ENCODE results near the gene PHF23.

PHF23 gene

DNA sequence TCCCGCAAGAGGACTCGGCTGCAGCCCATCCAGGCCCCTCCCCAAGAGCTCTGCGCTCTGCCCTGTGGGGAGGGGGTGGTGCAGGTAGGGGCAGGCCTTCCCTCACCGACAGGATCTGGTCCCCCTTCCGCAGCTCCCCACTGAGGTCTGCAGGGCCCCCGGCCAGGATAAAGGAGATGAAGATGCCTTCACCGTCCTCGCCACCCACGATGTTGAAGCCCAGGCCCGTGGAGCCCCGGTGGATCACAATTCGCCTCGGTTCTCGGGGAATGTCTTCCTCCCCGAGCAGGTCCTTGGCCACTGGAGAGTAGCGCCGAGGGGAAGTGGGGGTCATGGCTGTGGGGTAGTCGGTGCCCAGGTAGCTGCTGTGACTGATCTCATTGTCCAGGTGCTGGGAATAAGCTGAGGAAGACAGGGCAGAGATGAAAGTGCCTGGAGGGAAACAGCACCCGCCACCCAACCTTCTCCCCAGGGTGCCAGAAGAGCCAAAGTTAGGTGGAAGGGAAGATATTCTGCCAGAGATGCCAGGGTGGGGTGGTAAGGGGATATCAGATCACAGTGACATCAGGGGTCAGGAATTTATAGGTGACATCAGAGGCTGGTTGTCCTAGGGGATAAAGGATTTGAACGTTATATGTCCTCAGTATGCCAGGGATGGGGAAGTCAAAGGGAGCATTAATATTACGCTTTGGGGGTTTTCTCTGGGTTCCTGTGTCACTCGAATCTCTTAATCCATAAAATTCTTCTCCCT lies 42.4 kb downstream of the PHF23 start:
- DNase-seq: no peak

DNA sequence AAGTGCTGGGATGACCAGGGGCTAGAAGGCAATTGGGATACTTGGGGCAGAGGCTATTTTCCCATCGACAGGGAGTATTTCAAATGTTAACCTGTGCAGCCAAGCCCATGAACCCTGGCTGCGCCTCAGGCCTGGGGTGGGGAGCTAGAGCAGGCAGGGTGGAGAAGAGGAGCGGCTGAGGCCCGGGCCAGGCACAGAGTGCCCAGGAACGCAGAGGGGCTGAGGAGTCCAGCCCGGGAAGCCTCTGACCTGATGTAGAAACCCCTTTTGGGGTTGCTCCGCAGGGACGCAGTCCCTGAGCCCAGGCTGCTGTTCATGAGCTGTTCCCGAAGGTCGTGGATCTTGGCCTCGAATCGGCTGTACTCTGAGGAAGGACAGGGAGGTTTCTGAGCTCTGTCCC lies 43.3 kb downstream of the PHF23 start:
- DNase-seq: no peak

DNA sequence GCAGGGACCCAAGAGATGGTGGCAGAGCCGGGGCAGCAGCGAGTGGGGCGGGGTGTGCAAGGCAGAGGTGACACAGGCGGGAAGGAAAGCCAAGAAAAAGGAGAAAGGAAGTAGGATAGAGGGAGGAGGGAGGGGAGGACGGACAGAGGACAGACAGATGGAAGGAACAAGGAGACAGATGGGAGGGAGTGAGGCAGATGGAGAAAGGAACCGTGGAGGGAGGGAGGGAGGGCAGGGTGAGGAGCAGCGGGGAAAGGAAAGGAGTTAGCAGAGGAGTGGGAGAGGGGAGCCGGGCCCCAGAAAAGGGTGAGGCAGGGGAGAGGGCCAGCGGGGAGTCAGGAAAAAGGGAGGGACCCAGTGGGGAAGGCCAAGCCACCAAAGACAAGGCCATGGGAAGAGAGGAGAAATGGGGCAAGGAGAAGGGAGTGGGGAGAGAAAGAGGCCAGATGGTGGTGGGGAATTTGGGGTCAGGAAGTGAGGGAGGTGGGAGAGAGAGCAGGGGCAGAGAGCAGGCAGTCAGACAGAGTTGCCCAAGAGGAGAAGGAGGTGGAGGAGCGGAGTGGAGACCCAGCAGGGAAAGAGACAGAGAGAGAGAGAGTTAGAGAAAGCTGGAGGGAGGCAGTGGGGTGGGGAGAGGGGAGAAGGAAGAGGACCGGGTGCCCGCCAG lies 46.9 kb downstream of the PHF23 start:
- no peak for DNase-seq

DNA sequence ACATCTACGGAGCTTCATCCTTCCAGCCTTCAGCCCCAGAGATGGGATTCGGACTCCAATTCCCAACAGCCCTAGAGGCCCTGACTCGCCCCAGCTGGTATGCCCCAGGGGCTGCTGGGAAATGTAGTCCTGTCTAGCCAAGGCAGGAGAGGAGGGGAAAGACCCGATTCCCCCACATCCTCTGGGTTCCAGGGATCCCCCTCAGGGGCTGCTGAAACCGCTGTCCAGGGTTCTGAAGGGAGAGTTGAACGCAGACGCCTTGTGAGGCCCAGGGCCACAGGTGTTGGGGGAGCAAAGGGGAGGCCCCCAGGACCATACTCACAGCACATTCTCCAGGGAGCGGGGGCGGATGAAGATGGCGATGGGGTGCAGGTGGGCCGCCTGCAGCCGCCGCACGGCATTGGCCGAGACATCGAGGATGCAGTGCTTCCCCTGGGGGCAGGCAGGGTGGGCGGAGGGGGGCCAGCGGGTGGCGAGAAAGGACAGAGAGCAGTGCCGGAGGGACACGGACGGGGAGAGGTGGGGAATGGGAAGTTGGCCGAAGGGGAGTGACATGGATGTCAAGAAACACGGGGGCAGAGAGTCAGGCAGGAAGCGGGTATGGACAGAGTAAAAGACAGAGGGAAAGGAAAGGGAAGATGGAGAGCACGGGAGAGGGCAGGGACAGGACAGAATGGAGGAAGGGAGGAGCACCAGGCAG lies 47.5 kb downstream of the PHF23 start:
- no peak for DNase-seq

GRCh38 chr17:7191069-7191468 lies 48.2 kb downstream of the PHF23 start:
- DNase-seq: no peak

- no peak for DNase-seq
Measured at GRCh38 chr17:7190276-7190917, 48.9 kb downstream of the PHF23 start.

- no peak for DNase-seq
Measured at GRCh38 chr17:7186241-7186640, 53.0 kb downstream of the PHF23 start.
